ENCODE measurements around the gene RPL18.

DNA sequence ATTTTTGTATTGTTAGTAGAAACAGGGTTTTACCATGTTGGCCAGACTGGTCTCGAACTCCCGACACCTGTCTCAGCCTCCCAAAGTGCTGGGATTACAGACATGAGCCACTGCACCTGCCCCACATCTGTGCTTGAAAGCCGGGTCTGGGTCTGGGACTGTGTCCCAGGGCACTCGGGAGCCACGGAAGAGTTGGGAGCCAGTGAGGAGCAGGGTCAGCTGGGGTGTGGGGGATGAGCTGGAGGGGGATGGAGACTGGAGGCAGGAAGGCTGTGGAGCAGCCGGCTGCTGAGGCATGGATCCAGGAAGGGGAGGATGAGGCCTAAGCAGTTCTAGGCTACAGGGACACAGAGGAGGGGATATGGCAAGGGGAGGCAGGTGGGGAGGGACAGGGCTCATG lies 23.1 kb downstream of the RPL18 start:
- TF ChIP-seq, protein P1, sequence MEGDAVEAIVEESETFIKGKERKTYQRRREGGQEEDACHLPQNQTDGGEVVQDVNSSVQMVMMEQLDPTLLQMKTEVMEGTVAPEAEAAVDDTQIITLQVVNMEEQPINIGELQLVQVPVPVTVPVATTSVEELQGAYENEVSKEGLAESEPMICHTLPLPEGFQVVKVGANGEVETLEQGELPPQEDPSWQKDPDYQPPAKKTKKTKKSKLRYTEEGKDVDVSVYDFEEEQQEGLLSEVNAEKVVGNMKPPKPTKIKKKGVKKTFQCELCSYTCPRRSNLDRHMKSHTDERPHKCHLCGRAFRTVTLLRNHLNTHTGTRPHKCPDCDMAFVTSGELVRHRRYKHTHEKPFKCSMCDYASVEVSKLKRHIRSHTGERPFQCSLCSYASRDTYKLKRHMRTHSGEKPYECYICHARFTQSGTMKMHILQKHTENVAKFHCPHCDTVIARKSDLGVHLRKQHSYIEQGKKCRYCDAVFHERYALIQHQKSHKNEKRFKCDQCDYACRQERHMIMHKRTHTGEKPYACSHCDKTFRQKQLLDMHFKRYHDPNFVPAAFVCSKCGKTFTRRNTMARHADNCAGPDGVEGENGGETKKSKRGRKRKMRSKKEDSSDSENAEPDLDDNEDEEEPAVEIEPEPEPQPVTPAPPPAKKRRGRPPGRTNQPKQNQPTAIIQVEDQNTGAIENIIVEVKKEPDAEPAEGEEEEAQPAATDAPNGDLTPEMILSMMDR (IDR thresholded peaks at IDR 0.05) = no peak
- TF ChIP-seq POLR2A (IDR thresholded peaks at IDR 0.05) = no peak
- TF ChIP-seq POLR2AphosphoS5 (IDR thresholded peaks at IDR 0.05) = no peak
